GM21390 (cell line): ENCODE measurements around the gene HS3ST2.
"Not testable (repeated sequence)": the region's sequence is repeated elsewhere in the genome, so short reads cannot be mapped to it uniquely, and the experiment has no call there.

Source experiments
- ATAC-seq: cut with Tn5 transposase; IDR thresholded peaks from one replicate; pipeline ENCODE4 v1.9.1; 2021; ENCODE audit not compliant: unreplicated experiment

Gene HS3ST2

DNA sequence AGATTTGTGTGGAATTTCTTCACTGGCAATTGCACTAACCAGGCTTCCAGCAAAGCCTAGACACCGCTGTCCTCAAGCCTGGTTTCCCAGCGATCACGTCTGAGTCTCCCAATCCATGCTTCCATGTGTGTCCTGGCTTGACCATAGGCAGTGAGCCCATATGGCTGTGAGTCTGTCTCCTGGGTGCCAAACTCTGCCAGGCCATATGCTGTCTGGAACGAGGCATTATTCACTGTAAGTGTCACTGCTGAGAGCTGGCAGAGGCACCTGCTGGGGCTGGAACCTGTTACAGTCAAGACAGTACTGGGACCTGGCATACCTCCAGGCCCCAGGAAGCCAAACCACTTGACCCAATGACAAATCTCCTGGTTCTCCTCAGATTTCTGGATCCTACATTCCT lies 60.4 kb downstream of the HS3ST2 start:
- ATAC-seq = no peak

DNA sequence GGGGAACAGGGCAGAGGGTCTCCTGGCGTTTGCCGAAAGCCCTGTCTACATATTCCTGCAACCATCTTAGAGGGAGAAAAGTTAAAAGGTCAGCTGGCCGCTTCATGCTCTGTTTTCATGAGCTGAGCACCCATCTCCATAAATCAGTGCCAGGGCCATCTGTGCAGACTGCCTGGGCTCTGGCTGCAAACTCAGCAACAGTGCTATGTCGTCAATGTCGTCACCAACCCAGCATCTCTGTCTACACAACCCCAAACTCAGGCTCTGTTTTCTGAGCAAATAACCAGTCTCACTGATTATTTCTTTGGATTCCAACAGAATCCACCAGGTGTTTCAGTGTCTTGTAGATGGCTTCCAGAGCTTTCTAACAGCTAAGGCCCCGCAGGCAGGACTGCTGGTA lies 65.0 kb downstream of the HS3ST2 start:
- ATAC-seq = no peak

DNA sequence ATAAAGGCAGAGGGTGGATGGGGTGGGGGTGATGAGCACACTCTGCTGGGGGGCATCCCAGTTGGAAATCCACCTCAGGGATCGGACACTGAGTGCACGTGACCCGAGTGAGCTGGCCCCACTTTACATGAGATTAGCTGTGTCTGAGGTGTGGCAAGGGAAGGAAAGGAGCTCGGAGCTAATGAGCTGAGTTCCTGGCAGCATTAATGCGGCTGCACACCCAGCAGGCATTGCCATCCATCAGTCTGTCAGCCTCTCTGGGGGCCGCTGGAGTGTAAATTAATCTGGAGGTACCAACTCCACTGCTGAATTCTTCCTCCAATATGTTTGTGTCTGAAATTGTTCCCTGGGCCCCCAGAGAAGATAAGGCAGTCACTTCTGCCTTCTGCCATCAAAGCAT lies 65.5 kb downstream of the HS3ST2 start:
- no peak for ATAC-seq

DNA sequence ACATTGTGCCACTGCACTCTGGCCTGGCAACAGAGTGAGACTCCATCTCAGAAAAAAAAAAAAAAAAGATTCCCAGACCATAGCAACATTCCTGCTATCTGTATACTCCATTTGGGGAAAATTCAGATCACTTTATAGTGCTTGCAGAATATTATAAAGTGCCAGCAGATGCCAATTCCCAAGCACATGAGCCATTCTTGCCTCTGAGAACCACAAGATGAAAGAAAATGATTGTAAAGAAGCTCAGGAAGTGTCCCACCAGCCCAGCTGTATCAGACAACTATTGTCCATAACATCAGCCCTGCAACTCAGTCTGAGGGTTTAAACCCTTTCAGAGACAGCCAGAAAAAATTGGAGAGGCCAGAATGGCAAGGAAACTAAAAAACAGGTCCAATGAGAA lies 69.0 kb downstream of the HS3ST2 start:
- ATAC-seq = no peak

DNA sequence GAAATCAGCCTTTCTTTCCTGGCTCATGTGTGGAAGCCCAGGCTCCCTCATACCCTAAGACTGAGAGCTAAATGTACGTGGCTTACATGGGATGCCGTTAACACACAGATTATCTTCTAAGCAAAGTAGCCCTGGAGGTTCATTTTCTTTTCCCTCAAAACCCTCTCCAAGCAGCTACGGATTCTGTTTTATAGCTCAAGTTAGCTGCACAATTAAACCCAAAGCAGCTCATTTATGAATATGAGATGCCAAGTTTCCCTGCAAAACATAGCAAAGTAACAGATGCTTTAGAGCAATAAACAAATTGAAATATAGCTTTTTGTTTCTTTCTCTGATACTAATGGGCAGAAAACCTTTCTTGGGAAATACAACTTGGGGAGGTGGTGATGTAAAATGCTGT lies 72.0 kb downstream of the HS3ST2 start:
- no peak for ATAC-seq

DNA sequence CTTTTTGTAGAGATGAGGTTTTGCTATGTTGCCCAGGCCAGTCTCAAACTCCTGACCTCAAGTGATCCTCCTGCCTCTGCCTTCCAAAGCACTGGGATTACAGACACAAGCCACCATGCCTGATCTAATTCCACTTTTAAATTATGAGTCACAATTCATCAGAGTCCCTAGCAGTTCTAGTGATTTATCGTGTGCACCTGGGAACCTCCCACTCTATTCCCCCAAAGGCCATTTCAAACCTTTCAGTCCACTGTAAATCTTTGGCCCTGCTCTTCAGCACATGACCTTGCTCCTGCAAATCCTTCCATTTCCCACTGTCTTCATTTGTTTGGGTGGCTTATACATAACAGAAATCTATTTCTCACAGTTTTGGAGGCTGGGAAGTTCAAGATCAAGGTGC lies 73.0 kb downstream of the HS3ST2 start:
- no peak for ATAC-seq

DNA sequence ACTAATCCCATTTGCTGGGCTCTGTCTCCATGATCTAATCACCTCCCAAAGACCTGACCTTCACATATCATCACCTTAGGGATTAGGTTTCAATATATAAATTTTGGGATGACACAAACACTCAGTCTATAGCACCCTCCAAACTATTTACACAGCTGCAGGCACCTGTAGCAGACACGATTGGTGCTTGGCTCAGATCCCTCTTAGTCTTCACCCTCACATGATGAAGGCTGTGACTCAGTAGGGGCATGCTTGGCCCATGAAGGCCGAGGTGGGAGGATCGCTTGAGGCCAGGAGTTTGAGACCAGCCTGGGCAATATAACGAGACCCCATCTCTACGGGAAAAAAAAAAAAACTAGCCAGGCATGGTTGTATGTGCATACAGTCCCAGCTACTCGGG lies 73.5 kb downstream of the HS3ST2 start:
- ATAC-seq = no peak

DNA sequence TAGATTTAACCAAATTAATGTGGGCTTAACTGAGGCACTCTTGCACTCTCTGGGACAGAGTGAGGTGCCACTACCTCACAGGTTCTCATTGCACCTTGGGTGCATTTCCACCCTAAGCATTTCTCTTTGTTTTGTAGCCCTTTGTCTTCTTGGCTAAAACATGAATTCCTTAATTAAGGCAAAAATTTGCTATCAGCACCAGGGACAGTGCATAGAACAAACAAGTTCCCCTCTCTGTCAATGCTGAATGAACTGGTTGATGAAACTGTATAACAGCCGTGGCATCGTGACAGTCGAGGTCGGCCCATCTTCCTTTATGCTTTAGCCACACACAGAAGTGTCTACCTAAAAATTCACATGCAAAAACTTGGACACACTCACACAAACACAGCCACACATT lies 74.8 kb downstream of the HS3ST2 start:
- no peak for ATAC-seq

DNA sequence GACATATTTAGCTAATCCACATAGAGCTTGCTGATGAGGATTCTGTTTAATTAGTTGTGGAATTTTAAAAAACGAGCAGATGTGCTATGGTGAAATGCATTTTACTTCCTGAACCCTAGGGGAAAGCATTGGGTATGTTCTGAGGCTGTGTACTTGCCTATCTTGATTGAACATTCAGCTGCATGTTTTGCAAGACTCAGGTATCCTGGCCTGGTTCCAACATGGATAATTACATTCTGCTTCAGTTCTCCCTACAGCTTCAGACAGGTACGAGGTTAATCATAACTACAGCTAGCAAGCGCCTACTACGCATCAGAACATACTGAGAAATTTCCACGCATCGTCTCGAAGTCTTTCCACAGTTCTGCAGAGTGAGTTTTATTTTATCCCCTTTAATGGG lies 77.0 kb downstream of the HS3ST2 start:
- no peak for ATAC-seq

DNA sequence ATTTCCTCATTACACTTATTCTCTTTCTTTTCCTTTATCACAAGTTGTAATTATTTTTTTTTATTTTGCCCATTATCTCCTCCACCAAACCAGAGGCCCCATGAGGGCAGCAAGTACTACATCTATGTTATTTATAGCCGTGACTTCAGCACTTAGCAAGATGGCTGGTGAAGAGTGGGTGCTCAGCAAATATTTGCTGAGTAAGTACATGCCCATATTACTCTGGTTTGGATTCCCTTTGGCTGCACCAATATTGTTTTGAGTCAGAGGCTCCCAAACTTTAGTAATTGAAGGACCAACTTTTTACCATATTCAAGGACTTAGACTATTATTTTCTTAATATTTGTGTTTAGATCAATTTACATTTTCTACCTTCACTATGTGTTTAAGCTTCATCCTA lies 83.2 kb downstream of the HS3ST2 start:
- no peak for ATAC-seq

DNA sequence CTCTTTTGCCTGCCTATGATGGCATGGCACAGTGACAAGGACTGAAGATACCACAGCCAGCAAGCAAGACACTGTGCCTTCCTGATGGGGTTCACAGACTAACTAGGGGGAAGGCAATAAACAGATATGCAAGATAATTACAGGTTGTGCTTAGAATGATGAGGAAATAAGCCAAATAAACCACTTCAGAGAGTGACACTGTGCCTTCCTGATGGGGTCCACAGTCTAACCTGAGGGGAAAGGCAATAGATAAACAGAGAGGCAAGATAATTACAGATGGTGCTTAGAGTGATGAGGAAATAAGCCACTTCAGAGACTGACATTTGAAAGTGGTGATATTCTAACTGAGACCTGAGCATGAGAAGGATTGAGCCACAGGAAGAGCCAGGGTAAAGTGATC lies 84.2 kb downstream of the HS3ST2 start:
- no peak for ATAC-seq

DNA sequence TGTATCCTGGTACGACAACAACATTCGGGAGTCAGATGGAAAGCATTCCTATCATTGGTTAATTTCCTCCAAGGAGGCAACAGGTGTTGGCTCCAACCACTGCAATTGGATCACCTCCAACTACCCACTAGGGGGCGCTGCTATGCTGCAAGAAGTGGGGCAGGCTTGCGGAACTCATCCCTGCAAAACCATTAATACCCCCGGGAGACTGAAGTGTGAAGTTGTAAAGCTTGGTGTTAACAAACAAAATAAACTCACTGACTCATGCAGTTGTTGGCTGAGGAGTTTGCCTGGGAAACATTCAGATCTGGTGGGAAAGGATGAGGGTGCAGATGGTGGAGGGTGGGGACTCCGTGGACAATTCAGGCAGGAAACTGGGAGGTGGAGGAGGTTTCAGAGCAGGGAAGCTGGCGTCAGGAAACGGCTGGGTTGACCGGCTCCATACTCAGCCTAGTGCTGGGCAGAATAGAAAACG lies 84.9 kb downstream of the HS3ST2 start:
- no peak for ATAC-seq

DNA sequence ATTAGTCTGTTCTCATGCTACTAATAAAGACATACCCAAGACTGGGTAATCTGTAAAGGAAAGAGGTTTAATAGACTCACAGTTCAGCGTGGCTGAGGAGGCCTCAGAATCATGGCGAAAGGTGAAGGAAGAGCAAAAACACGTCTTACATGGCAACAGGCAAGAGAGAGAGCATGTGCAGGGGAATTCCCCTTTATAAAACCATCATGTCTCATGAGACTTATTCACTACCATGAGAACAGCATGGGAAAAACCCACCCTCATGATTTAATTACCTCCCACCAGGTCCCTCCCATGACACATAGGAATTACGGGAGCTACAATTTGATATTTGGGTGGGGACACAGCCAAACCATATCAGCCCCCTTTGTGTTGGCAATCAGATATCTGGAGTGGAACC lies 85.6 kb downstream of the HS3ST2 start:
- not testable (repeated sequence) for ATAC-seq

DNA sequence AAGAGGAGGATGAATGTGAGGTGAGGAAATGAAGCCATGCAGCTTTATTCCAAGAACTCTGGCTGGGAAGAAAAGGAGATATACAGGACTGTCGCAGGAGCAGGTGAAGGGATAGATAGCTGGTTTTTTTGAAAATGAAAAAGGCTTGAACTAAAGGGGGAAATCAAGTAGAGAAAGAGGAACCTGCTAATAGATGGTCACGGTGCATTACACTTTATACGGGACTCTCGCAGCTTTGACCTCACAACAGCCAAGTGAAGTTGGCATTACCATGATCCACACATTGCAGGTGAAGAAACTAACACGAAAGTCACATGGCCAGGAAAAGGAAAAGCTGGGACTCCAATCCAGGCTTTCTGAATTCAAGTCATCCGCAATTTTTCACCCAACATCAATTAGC lies 86.9 kb downstream of the HS3ST2 start:
- no peak for ATAC-seq

DNA sequence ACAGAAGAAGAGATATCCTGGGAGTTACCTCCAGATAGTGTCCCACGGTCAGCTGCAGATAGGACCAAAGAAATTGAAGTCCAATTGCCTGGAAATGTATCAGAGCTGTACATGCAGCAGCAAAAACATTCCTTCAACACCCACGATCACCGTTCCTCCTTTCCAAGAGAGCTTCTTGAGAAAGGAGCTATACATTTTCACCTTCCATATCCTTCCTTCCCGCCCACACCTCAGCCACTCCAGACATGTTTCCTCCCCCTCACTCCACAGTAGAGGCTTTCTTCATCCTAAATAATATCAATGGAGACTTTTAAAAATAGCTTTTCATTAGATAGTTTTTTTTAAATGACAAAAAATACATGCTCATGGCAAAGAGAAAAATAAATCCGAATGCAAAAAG lies 87.6 kb downstream of the HS3ST2 start:
- no peak for ATAC-seq

DNA sequence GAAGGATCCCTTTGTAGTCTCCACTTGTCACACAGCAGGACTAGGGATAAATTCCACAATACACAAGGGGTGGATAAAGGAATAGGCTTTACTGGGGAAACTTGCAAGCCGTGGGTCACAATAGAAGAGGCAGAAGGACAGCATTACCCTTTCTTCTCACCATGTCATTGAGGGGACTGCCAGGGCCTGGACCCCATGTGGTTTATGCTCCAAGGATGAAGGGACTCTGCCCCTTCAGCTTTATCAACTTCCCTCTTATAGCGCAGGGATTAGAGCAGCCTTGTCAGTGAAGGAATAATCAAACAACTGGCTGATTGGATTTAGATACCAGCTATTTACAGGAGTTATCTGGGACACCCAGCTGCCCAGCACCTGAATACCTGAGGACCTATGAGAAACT lies 89.8 kb downstream of the HS3ST2 start:
- no peak for ATAC-seq

DNA sequence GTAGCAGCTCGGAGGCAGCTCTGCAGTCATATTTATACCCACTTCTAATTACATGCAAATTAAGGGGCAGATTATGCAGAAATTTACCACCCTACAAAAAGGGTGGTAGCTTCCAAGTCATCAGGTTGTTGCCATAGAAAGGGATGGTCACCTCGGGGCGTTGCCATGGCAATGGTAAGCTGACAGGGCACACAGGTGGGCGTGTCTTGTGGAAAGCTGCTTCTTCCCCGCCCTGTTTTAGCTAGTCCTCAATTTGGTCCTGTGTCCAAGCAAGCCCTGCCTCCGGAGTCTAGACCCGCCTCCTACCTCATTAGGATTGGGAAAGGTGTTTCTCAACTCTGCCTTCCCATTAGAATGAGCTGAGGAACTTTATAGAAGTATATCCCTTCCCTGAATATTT lies 98.7 kb downstream of the HS3ST2 start:
- no peak for ATAC-seq

DNA sequence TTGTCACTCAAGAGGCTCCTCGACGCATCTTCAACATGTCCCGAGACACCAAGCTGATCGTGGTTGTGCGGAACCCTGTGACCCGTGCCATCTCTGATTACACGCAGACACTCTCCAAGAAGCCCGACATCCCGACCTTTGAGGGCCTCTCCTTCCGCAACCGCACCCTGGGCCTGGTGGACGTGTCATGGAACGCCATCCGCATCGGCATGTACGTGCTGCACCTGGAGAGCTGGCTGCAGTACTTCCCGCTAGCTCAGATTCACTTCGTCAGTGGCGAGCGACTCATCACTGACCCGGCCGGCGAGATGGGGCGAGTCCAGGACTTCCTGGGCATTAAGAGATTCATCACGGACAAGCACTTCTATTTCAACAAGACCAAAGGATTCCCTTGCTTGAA lies 101.0 kb downstream of the HS3ST2 start:
- ATAC-seq = no peak

DNA sequence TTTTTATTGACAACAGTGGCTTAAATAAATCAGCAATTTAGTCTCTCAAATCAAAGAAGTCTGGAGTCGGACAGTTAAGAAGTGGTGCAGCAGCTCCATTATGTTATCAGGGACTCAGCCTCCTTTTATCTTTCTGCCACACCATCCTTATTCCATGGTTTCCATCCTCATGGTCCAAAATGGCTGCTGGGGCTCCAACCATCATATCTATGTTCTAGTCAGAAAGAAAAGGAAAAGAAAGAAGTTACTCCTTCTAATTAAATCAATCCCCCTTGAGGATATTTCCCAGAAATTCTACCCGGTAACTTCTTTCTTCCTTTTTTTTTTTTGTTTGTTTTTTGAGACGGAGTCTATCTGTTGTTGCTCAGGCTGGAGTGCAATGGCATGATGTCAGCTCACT lies 109.5 kb downstream of the HS3ST2 start:
- ATAC-seq = no peak

DNA sequence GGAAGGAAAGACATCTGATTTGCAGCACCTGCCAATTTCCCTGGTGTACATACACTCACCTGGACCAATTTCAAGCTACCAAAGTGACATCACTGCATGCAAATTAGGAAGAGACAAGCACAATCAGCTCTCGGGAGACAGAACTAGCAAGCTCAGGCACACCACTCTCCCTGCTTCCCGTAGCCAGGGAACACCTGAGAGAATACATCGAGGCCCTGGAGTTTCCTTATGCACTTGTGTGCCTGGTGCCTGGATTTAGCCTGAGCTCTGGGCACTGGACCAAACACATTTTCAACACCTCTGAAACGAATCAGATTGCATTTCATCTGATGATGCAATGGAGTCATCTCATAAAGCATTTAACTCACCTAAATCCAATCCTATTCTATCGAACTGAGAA lies 110.5 kb downstream of the HS3ST2 start:
- no peak for ATAC-seq

DNA sequence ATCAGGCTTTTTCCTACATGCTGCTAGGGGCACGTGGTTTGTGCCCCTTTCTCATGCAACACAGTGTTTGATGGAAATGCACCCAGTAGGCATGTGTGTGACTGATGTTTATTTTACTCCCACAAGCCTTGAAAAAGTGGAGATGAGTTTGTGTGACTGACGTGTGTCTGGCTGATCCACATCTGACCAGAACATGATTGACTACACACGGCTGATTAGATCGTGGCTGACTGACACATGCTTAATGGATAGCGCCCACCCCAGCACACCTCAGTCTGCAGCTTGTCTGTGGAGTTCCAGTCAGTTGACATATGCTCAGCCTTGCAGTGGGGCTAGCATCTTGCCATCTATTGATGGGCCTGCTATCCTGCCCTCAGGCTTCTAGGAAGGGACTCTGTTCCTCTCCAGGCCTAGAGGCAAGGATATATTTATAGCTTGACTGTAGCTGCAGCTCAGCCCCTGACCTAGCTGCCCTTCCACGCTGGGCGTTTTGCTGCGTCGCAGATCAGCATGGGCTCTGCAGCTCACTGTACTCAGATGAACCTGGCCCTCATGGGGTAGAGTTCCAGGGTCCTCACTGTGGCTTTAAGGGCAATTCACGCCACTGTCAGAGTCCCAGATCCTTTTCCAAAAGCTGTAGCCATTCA lies 112.3 kb downstream of the HS3ST2 start:
- no peak for ATAC-seq

DNA sequence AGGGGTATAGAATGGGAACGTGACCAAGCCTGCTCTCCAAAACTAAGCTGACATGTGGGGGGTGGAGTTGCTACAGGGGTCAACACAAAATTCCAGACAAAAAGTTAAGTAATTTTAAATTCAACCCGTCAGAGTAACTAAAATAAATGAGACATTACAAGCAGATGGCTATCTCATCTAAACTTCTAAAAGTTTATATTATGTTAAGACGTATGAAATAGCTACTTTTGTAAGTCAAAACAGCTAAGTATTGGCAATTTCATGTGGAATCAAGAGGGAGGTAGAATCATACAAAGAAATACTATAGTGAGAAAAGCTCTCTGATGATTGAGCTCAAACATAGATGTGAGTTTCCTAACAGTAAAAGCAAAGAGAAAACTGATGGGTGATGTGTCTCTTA lies 113.3 kb downstream of the HS3ST2 start:
- ATAC-seq = no peak

DNA sequence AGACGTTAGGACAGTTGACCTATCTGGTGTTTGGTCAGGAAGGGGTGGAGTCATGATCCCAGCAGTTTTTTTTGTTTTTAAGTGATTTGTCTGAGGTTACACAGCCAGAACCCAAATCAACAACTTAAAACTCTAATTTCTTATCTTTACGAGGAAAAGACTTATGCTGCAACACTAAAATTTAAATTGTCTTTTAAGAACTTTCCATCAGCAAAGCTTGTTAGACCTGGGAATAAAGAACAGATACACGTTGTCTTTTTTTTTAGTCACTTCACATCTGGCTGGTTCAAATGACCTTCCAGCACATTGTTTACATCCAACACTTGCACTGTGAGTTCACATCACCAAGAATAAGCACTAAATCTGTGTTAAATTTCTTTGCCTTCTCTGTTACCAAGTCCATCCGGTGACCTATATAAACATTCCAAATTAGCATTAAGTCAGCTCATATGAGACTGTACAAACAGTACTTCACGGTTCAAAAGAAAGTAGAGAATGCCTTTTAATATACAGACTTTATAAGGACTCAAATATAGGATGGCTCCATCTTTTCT lies 115.0 kb downstream of the HS3ST2 start:
- ATAC-seq = no peak
